GM19452 (cell line): ENCODE data around the gene MUC12.
"Not testable (repeated sequence)": the region's sequence is repeated elsewhere in the genome, so short reads cannot be mapped to it uniquely, and the experiment has no call there.

ENCODE experiments used
- ATAC-seq: cut with Tn5 transposase; IDR thresholded peaks from one replicate; pipeline ENCODE4 v1.9.1; 2021; ENCODE audit not compliant: unreplicated experiment

MUC12 gene

DNA sequence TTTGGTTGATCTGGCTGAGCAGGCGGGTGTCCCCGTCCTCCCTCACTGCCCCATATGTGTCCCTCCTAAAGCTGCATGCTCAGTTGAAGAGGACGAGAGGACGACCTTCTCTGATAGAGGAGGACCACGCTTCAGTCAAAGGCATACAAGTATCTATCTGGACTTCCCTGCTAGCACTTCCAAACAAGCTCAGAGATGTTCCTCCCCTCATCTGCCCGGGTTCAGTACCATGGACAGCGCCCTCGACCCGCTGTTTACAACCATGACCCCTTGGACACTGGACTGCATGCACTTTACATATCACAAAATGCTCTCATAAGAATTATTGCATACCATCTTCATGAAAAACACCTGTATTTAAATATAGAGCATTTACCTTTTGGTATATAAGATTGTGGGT, 89.0 kb downstream of the MUC12 start:
- ATAC-seq = no peak

DNA sequence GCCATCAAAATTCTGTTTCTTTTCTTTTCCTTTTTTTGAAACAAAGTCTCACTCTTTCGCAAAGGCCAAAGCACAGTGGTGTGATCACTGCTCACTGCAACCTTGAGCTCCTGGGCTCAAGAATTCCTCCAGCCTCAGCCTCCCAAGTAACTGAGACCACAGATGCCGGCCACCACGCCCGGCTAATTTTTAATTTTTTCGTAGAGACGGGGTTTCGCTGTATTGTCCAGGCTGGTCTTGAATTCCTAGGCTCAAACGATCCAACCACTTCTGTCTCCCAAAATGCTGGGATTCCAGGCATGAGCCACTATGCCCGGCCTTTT, 90.2 kb downstream of the MUC12 start:
- no peak for ATAC-seq

DNA sequence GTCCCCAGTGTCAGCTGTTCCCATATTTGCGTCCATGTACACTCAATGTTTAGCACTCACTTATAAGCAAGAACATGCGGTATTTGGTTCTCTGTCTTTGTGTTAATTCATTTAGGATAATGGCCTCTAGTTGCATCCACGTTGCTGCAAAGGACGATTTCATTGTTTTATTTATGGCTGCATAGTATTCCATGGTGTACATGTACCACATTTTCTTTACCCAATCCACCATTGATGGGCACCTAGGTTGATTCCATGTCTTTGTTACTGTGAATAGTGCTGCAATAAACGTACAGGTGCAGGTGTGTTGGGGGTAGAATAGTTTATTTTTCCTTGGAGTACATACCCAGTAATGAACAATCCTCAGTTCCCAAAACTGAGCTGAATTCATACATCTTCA, 91.6 kb downstream of the MUC12 start:
- ATAC-seq = no peak

DNA sequence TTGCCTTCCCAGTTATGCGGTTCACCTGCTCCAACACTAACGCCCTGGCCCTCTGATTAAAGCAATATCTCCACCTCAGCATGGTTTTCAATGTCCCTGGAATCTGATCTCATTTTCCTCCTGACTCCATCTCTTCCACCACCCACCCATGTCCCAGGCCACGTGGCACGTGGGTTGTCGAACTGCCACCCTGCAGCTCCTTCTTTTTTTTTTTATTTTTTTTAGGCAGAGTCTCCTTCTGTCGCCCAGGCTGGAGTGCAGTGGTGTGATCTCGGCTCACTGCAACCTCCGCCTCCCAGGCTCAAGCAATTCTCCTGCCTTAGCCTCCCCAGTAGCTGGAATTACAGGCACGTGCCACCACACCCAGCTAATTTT, 94.8 kb downstream of the MUC12 start:
- ATAC-seq = not testable (repeated sequence)

DNA sequence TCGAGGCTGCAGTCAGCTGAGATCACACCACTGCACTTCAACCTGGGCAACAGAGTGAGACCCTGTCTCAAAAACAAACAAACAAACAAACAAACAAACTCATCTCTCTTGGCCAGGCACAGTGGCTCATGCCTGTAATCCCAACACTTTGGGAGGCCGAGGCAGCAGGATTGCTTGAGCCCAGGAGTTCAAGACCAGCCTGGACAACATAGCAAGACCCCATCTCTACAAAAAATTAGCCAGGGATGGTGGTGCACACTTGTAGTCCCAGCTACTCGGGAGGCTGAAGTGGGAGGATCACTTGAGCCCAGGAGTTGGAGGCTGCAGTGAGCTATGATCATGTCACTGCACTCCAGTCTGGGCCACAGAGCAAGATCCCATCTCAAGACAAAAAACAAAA, 95.8 kb downstream of the MUC12 start:
- ATAC-seq = not testable (repeated sequence)

DNA sequence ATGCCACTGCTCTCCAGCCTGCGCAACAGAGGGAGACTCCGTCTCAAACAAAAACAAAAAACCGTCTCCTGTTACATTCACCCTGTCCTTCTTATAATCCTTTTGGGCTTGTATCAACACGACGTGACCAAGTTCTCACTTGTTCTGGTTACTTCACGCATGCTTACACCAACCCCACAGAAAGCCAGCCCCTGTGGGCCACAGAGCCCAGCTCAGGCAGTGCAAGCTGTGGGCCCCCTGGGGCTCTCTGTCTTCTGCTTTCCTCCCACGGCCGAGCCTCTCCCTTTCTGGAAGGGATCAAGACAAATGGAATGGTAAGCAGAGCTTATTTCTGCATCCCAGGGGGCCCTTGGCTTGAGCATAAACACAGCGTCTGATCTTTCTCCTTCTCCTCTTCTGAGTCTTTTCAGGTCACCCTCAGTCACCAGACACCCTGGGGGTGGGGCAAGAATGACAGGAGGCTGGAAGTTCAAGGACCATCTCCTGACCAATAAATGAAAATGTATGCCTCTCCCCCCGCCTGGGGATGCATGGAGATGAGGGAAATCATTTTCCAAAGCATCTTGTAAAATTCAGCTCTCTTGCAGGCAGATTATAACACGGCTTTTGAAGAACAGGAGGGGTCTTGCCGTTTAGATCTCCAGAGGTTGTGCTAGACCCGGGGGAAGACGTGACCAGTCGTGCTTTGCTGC, 96.9 kb downstream of the MUC12 start:
- no peak for ATAC-seq

DNA sequence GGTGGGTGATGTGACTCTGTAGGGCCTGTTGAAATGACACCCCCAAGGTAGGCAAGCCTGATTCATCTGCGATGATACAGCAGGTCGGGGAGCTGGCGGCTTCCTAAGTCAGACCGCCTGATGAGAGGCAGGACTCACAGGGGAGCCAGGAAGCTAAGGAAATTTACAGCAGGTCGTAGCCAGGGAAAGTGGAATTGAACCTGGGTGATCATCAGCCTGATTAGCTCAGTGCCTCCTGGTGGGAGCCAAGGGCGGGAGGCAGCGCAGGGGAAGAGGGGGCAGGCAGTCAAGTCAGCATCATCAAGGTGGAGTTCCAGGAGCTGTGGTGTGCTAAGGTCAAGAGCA, 97.4 kb downstream of the MUC12 start:
- ATAC-seq = no peak

DNA sequence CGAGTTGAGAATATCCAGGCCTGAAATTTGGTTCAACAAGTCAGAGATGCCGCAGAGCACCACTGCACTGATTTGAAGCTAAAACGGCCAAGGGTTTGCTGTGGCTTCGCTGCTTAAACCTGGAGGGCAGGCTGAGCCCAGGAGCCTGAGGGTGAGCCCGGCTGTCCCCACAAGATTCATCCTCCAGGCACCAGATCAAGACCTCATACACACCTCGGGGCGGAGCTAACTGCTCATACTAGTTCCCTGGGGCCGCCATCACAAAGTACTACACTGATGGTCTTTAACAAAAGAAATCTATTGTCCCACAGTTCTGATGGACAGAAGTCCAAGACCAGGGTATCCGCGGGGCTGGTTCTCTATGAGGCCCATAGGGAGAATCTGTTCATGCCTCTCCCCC, 99.0 kb downstream of the MUC12 start:
- no peak for ATAC-seq
